Tibial nerve (tissue), 4 donors: Measurements from ENCODE around the gene SGPP1. TPM values are rescaled to one million over a fixed set of nuclear protein-coding genes. Genes with fewer than 3 reads are reported as not detected.

ENCODE experiments used
- DNase-seq, 2 donors: peaks; one replicate each; pipeline ENCODE4 v3.0.0-alpha.2; 2019; ENCODE audit warnings: low spot score in 2 of 2
- H3K27ac ChIP-seq, 4 donors: fragments of 200-600 bp; sonication (generic) in 3 of 4; one replicate each; pipeline ENCODE4 v1.5.1; 2017 to 2019; ENCODE audit warnings: mild to moderate bottlenecking in 1 of 4
- H3K27me3 ChIP-seq, 2 donors: fragments of 200-600 bp; sonication (generic) in 1 of 2; one replicate each; pipeline versions ENCODE4 v1.5.1 to v1.6.0; 2017 to 2019
- H3K36me3 ChIP-seq, 3 donors: fragments of 200-600 bp; sonication (generic); one replicate each; pipeline ENCODE4 v1.5.1; 2018 to 2019
- H3K4me1 ChIP-seq, 4 donors: fragments of 200-600 bp; sonication (generic) in 3 of 4; one replicate each; pipeline ENCODE4 v1.5.1; 2017 to 2019
- H3K4me3 ChIP-seq, 4 donors: fragments of 200-600 bp; sonication (generic) in 3 of 4; one replicate each; pipeline ENCODE4 v1.5.1; 2017 to 2019; ENCODE audit warnings: mild to moderate bottlenecking in 1 of 4, moderate library complexity in 1 of 4
- H3K9me3 ChIP-seq, 4 donors: fragments of 200-600 bp; sonication (generic) in 3 of 4; one replicate each; pipeline ENCODE4 v1.5.1; 2017 to 2019
- CTCF ChIP-seq, 5 experiments: fragments of 200-600 bp in 3 of 5; fragments of 450-650 bp in 2 of 5; sonication (generic) in 3 of 5; IDR thresholded peaks; one replicate each; pipeline ENCODE4 v1.5.1; 2016 to 2019; ENCODE audit warnings: antibody characterized with exemption in 5 of 5, mild to moderate bottlenecking in 3 of 5, moderate library complexity in 2 of 5
- EP300 ChIP-seq, 2 donors: sonication (generic); formaldehyde crosslinking; IDR thresholded peaks; one replicate each; pipeline ENCODE4 v1.6.1; 2017; ENCODE audit warnings: antibody characterized with exemption in 2 of 2, mild to moderate bottlenecking in 1 of 2
- POLR2A ChIP-seq, 2 donors: fragments of 450-650 bp; IDR thresholded peaks; one replicate each; pipeline ENCODE4 v1.6.1; 2017; ENCODE audit warnings: antibody characterized with exemption in 2 of 2, mild to moderate bottlenecking in 2 of 2, moderate library complexity in 2 of 2
- WGBS, 2 donors: methylation state at CpG; one replicate each; pipeline ENCODE4 v1.1.5; 2018; 5-methylcytosine and 5-hydroxymethylcytosine counted together
- total RNA-seq, 4 donors: library from RNA; depleted of rRNA; stranded (reverse); fragments of >200 nt; gene quantifications; one replicate each; pipeline ENCODE4 v1.1.0, GENCODE V29; 2016

SGPP1 gene
- total RNA-seq, 4 donors from 2014 or later: 31.2 to 43.5 (median 35.3) TPM

- no peak overlapping the region for H3K27ac ChIP-seq
- H3K4me1 ChIP-seq: peaks cover 0 to 8% (median 1%) of the 10 kb centered on the region in 4 donors
- peaks cover 0 to 20% (median 10%) of the 10 kb centered on the region in 4 donors for H3K9me3 ChIP-seq
- peaks cover 0 to 33% (median 0%) of the 10 kb centered on the region in 3 donors for H3K36me3 ChIP-seq
- DNase-seq: no peak
- 74 to 88% methylated on average over 2 of the region's 2 CpGs for WGBS, 2 donors
- H3K4me3 ChIP-seq: no peak overlapping the region
- H3K27me3 ChIP-seq: no peaks in the 10 kb centered on the region
- no peak for TF ChIP-seq CTCF (IDR thresholded peaks at IDR 0.05)
- no peak for TF ChIP-seq POLR2A (IDR thresholded peaks at IDR 0.05)
- TF ChIP-seq EP300 (IDR thresholded peaks at IDR 0.05): no peak
Measured at GRCh38 chr14:63713058-63713457, 14.8 kb downstream of the SGPP1 start.

- H3K9me3 ChIP-seq: peaks cover 0 to 11% (median 5%) of the 10 kb centered on the region in 4 donors
- no peak overlapping the region for H3K4me3 ChIP-seq
- peaks cover 0 to 8% (median 1%) of the 10 kb centered on the region in 4 donors for H3K4me1 ChIP-seq
- no peaks in the 10 kb centered on the region for H3K27me3 ChIP-seq
- no peak for TF ChIP-seq CTCF (IDR thresholded peaks at IDR 0.05)
- TF ChIP-seq POLR2A (IDR thresholded peaks at IDR 0.05): no peak
- no peak for TF ChIP-seq EP300 (IDR thresholded peaks at IDR 0.05)
- no peak for DNase-seq
- peaks cover 0 to 26% (median 0%) of the 10 kb centered on the region in 3 donors for H3K36me3 ChIP-seq
- H3K27ac ChIP-seq: no peak overlapping the region
Measured at GRCh38 chr14:63712123-63712522, 15.7 kb downstream of the SGPP1 start.

GRCh38 chr14:63710497-63710896 is 17.4 kb downstream of the SGPP1 start:
- Histone ChIP-seq H3K4me1 (peaks cover 0 to 12% (median 1%) of the 10 kb centered on the region in 4 donors), H3K27me3 (no peaks in the 10 kb centered on the region), H3K4me3 (no peak overlapping the region), H3K36me3 (peaks cover 0 to 13% (median 0%) of the 10 kb centered on the region in 3 donors), H3K27ac (no peak overlapping the region), H3K9me3 (no peaks in the 10 kb centered on the region)
- TF ChIP-seq EP300 (IDR thresholded peaks at IDR 0.05) (no peak), POLR2A (IDR thresholded peaks at IDR 0.05) (no peak), CTCF (IDR thresholded peaks at IDR 0.05) (no peak)
- no peak for DNase-seq
- WGBS, 2 donors: 90 to 93% methylated on average over 4 of the region's 4 CpGs

- peaks cover 0 to 12% (median 1%) of the 10 kb centered on the region in 4 donors for H3K4me1 ChIP-seq
- no peak overlapping the region for H3K4me3 ChIP-seq
- WGBS, 2 donors: 80 to 85% methylated on average over 2 of the region's 2 CpGs
- H3K9me3 ChIP-seq: peaks cover 0 to 2% (median 0%) of the 10 kb centered on the region in 4 donors
- DNase-seq: no peak
- peaks cover 0 to 7% (median 0%) of the 10 kb centered on the region in 3 donors for H3K36me3 ChIP-seq
- no peaks in the 10 kb centered on the region for H3K27me3 ChIP-seq
- no peak overlapping the region for H3K27ac ChIP-seq
- TF ChIP-seq POLR2A (IDR thresholded peaks at IDR 0.05) (no peak), EP300 (IDR thresholded peaks at IDR 0.05) (no peak), CTCF (IDR thresholded peaks at IDR 0.05) (no peak)
Measured at GRCh38 chr14:63709589-63709988, 18.3 kb downstream of the SGPP1 start.

GRCh38 chr14:63707216-63707615 is 20.6 kb downstream of the SGPP1 start:
- DNase-seq: no peak
- 86 to 91% methylated on average over 8 of the region's 8 CpGs for WGBS, 2 donors
- H3K36me3 ChIP-seq: peaks cover 0 to 3% (median 0%) of the 10 kb centered on the region in 3 donors
- H3K4me3 ChIP-seq: no peak overlapping the region
- H3K27ac ChIP-seq: no peak overlapping the region
- TF ChIP-seq EP300 (IDR thresholded peaks at IDR 0.05) (no peak), CTCF (IDR thresholded peaks at IDR 0.05) (no peak), POLR2A (IDR thresholded peaks at IDR 0.05) (no peak)
- peaks cover 0 to 4% (median 2%) of the 10 kb centered on the region in 4 donors for H3K4me1 ChIP-seq
- no peaks in the 10 kb centered on the region for H3K27me3 ChIP-seq
- H3K9me3 ChIP-seq: peaks cover 0 to 2% (median 0%) of the 10 kb centered on the region in 4 donors
